AG04450 (cell line): ENCODE data around the gene EIPR1. TPM values are rescaled to one million over a fixed set of nuclear protein-coding genes. Genes with fewer than 3 reads are reported as not detected.
"Not testable (repeated sequence)": the region's sequence is repeated elsewhere in the genome, so short reads cannot be mapped to it uniquely, and the experiment has no call there.

Source experiments
- CTCF ChIA-PET: fragments of 300-600, 350-600 bp; formaldehyde crosslinking; extraction: SDS; loops from one replicate; lab custom pipeline; 2022; ENCODE audit warnings: antibody characterized with exemption, inconsistent platforms; lab: Charles Lee
- POLR2A ChIA-PET: fragments of 350-600 bp; formaldehyde crosslinking; extraction: SDS; loops from one replicate; lab custom pipeline; 2021; ENCODE audit warnings: antibody characterized with exemption, inconsistent platforms; lab: Yijun Ruan, JAX
- DNase-seq: peaks from one replicate; pipeline ENCODE4 v3.0.0-alpha.2; 2011; ENCODE audit warnings: low read depth, low spot score
- H3K27ac ChIP-seq: one replicate; pipeline ENCODE4 v1.5.1; 2012; ENCODE audit warnings: low read depth, low read length, control low read depth
- H3K27me3 ChIP-seq: one replicate; pipeline ENCODE4 v1.6.0; 2012; ENCODE audit warnings: low read length; ENCODE audit not compliant: control insufficient read depth, insufficient read depth
- H3K4me3 ChIP-seq: 2 replicates; pipeline ENCODE4 v1.5.1; 2011; ENCODE audit warnings: mild to moderate bottlenecking, low read depth, low read length, control low read depth
- H3K9me3 ChIP-seq: 2 replicates; pipeline ENCODE4 v1.5.1; 2012; ENCODE audit warnings: low read length; ENCODE audit not compliant: control insufficient read depth, insufficient read depth
- polyA plus RNA-seq: library from polyadenylated mRNA; depleted of rRNA; stranded (reverse); fragments of >200 nt; gene quantifications from 2 replicates; pipeline ENCODE4 v1.2.3, GENCODE V29; 2011
- TF ChIP-seq, protein P1 (sequence below): IDR thresholded peaks from 2 replicates; pipeline ENCODE4 v1.5.1; 2011; ENCODE audit warnings: low read depth, low read length, control low read depth, inconsistent platforms

Gene EIPR1
- polyA plus RNA-seq, 1 experiment, result 33.2 TPM

DNA sequence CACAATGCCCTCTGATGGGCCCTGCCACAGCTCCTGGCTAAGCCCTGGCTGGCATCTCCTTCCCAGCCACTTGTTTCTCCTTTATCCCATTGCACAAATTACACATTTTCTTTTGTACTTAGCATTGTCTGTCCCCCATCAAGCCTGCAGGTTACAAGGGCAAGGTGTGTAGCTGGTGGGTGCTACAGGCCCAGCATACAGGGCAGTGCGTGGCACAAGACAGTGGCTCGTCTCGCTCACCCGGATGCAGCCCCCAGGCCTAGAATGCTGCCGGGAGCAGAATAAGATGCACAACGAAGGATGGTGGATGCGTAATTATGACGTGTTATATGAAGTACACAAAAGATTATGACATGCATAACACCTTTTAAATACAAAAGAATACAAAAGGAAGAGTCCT is 87.6 kb downstream of the EIPR1 start:
- CTCF ChIA-PET, result no interaction called here
- POLR2A ChIA-PET, result no interaction called here

DNA sequence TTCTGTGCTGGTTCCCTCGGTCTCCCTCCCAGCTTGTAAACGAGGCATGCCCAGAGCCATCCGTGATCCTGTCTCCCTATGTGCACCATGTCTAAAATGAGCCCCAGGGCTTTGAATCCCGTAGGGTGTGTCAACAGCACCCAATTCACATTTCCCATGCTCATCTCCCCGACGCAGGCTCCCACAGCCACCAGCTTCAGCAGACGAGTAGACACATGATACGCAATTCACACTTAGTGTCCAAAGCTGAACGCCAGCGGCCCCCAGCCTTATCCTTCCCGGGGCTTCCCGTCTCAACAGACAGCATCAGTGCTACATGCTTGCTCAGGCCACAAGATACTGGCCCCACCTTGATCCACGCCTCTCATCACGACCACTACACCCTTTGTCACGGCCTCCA is 88.1 kb downstream of the EIPR1 start:
- H3K9me3 ChIP-seq, result peaks cover 16% of the 10 kb centered on the region; the same call in 1 of the 2 replicates
- DNase-seq, result no peak
- TF ChIP-seq, protein P1, sequence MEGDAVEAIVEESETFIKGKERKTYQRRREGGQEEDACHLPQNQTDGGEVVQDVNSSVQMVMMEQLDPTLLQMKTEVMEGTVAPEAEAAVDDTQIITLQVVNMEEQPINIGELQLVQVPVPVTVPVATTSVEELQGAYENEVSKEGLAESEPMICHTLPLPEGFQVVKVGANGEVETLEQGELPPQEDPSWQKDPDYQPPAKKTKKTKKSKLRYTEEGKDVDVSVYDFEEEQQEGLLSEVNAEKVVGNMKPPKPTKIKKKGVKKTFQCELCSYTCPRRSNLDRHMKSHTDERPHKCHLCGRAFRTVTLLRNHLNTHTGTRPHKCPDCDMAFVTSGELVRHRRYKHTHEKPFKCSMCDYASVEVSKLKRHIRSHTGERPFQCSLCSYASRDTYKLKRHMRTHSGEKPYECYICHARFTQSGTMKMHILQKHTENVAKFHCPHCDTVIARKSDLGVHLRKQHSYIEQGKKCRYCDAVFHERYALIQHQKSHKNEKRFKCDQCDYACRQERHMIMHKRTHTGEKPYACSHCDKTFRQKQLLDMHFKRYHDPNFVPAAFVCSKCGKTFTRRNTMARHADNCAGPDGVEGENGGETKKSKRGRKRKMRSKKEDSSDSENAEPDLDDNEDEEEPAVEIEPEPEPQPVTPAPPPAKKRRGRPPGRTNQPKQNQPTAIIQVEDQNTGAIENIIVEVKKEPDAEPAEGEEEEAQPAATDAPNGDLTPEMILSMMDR, result no peak
- no peaks in the 10 kb centered on the region for H3K27me3 ChIP-seq
- H3K4me3 ChIP-seq, result no peak overlapping the region
- ChIA-PET CTCF (no interaction called here), POLR2A (no interaction called here)
- H3K27ac ChIP-seq, result no peak overlapping the region

More for the DNA sequence above, 87.6 kb downstream of the EIPR1 start:
- Histone ChIP-seq H3K4me3 (no peak overlapping the region), H3K9me3 (peaks cover 16% of the 10 kb centered on the region; the same call in 1 of the 2 replicates), H3K27me3 (no peaks in the 10 kb centered on the region), H3K27ac (no peak overlapping the region)
- TF ChIP-seq, protein P1, result no peak
- DNase-seq, result no peak

DNA sequence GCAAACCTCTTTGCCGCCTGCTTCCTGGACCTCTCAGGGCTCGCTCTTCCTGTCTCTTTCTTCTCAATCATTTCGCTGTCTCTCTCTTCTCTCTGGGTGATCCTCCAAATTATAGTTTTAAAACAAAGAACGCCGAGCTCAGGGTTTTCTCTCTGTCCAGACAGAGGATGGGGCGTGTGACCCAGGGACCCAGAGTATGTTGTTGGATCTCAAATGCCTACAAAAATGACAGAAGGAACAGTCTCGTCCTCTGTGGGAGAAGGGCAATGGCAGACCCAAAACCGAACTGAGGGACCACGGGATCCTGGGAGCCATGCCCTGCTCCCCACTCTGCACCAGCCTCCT is 88.5 kb downstream of the EIPR1 start:
- Histone ChIP-seq H3K27me3 (no peaks in the 10 kb centered on the region), H3K27ac (no peak overlapping the region), H3K9me3 (peaks cover 16% of the 10 kb centered on the region; the same call in 1 of the 2 replicates), H3K4me3 (no peak overlapping the region)
- TF ChIP-seq, protein P1, result no peak
- POLR2A ChIA-PET, result no interaction called here
- CTCF ChIA-PET, result no interaction called here
- DNase-seq, result no peak

DNA sequence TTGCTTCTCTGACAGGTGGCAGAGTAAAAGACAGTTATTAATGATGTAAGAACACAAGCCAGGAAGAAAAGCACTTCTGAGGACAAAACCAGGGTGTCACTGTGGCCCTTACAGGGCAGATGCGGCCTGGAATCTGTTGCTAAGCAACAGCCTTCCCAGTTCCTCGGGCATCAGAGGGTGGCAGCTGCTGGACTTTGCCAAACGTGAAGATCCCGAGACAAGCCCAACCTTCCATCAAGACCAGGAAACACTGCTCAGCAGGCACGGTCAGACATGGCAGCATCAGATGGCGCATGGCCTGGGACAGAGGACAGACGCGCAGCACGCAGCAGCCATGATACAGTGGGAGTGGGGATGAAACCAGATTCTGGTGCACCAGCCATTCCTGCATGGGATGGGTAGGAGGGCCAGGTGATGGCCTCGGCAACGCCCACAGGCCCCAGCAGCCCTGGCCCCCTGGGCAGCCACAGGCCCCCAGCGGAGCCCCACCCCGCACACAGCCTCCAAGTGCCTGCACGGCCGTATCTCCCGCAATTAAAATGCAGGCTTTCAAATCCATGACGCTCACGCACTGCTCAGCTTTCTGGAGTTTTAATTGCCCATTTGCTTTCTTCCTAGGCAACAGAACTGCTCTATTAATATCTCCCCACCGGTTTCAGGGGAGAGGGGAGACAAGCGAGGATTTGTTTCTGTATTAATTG is 89.0 kb downstream of the EIPR1 start:
- H3K27me3 ChIP-seq, result no peaks in the 10 kb centered on the region
- no peak overlapping the region for H3K27ac ChIP-seq
- DNase-seq, result no peak
- peaks cover 16% of the 10 kb centered on the region; the same call in 1 of the 2 replicates for H3K9me3 ChIP-seq
- CTCF ChIA-PET, result no interaction called here
- POLR2A ChIA-PET, result no interaction called here
- no peak overlapping the region for H3K4me3 ChIP-seq
- TF ChIP-seq, protein P1, result no peak

DNA sequence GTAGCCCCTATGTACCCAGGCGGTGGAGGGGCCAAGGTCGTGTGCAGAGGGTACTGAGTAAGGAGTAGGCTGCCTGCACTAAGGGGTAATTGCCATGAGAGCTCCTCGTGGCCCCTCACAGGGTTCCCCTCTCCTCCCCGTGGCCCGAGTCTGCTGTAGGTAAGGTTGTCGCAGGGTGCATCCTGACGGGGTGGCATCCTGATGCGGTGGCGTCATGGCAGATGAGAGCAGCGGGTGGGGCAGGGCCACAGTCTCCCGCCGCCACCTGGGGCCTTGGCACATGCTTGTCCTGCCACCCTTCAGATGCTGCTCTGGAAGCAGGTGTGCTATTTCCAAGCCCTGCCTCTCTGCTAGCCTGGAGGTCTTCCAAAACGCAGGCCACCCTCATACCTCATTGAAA is 89.7 kb downstream of the EIPR1 start:
- Histone ChIP-seq H3K9me3 (peaks cover 16% of the 10 kb centered on the region; the same call in 1 of the 2 replicates), H3K27me3 (no peaks in the 10 kb centered on the region), H3K27ac (no peak overlapping the region), H3K4me3 (no peak overlapping the region)
- POLR2A ChIA-PET, result no interaction called here
- DNase-seq, result no peak
- TF ChIP-seq, protein P1, result no peak
- CTCF ChIA-PET, result no interaction called here

DNA sequence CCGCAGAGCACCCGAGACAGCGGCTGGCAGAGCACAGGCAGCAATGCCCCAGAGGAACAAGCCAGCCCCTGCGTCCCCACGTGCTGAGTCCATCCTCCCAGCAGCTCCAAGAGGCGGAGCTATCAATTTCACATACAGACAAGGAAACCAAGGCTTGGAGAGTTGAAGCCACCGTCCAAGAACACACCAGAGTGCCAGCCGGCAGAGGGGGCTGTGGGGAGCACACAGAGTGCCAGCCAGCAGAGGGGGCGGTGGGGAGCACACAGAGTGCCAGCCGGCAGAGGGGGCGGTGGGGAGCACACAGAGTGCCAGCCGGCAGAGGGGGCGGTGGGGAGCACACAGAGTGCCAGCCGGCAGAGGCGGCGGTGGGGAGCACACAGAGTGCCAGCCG is 91.0 kb downstream of the EIPR1 start:
- H3K27ac ChIP-seq, POLR2A ChIA-PET, H3K4me3 ChIP-seq, H3K27me3 ChIP-seq, DNase-seq, CTCF ChIA-PET: not testable (repeated sequence)
- H3K9me3 ChIP-seq, result peaks cover 16% of the 10 kb centered on the region; the same call in 1 of the 2 replicates
